Measurements from ENCODE around the gene PLPP1. TPM values are rescaled to one million over a fixed set of nuclear protein-coding genes. Genes with fewer than 3 reads are reported as not detected.
A peak's percentile ranks its signal among the peaks of the same experiment; 100 is the strongest.

The PLPP1 gene
- total RNA-seq, 1 donor from 2014 or later, result 17.4 TPM

DNA sequence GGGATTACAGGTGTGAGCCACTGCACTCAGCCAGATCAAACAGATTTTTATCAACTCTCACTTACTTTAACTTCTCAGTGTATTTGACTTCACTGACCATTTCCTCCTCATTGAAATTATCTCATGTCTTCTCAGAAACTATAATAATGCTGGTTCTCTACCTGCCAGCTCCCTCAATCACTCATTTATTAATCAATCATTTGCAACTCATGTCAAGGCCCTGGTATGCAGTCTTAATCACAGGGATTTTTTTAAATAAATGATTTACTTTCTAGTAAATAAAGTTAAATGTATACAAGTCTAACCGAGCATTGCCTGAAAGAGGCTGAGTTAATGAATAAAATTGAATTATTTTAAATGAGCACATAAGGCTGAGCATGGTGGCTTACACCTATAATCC is 63.3 kb downstream of the PLPP1 start:
- H3K9me3 Mint-ChIP-seq (ENCODE audit: unreplicated experiment), result no peaks in the 10 kb centered on the region
- TF ChIP-seq, protein P1, sequence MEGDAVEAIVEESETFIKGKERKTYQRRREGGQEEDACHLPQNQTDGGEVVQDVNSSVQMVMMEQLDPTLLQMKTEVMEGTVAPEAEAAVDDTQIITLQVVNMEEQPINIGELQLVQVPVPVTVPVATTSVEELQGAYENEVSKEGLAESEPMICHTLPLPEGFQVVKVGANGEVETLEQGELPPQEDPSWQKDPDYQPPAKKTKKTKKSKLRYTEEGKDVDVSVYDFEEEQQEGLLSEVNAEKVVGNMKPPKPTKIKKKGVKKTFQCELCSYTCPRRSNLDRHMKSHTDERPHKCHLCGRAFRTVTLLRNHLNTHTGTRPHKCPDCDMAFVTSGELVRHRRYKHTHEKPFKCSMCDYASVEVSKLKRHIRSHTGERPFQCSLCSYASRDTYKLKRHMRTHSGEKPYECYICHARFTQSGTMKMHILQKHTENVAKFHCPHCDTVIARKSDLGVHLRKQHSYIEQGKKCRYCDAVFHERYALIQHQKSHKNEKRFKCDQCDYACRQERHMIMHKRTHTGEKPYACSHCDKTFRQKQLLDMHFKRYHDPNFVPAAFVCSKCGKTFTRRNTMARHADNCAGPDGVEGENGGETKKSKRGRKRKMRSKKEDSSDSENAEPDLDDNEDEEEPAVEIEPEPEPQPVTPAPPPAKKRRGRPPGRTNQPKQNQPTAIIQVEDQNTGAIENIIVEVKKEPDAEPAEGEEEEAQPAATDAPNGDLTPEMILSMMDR (IDR thresholded peaks at IDR 0.05; ENCODE audit: partially characterized antibody, unreplicated experiment), result no peak
- DNase-seq, result no peak
- no peaks in the 10 kb centered on the region for H3K36me3 Mint-ChIP-seq (ENCODE audit: unreplicated experiment)
- no peaks in the 10 kb centered on the region for H3K27me3 Mint-ChIP-seq (ENCODE audit: unreplicated experiment)
- H3K27ac Mint-ChIP-seq (ENCODE audit: unreplicated experiment), result no peak overlapping the region
- no peak overlapping the region for H3K4me3 Mint-ChIP-seq (ENCODE audit: unreplicated experiment)
- H3K4me1 Mint-ChIP-seq (ENCODE audit: low read depth, unreplicated experiment), result peaks cover 7% of the 10 kb centered on the region

DNA sequence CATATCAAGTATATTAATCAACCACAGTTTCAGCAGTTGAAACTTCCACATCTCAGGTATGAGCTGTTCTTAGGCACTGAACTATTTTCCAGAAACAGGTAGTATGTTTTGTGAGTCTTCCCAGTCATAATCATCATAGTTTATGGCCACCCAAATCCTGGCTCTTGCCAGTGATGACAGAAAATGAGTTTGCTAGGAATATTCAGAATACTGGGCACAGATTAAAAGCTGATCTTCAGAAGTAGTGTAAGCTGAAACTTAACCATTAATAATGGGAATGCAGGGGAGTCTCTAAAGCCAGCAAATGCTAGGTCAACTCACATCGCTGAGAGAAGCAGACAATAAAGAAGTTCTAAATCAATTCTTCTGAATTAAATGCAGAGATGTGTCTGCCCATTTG is 64.5 kb downstream of the PLPP1 start:
- H3K36me3 Mint-ChIP-seq (ENCODE audit: unreplicated experiment), result no peaks in the 10 kb centered on the region
- no peaks in the 10 kb centered on the region for H3K4me1 Mint-ChIP-seq (ENCODE audit: low read depth, unreplicated experiment)
- H3K27ac Mint-ChIP-seq (ENCODE audit: unreplicated experiment), result no peak overlapping the region
- H3K27me3 Mint-ChIP-seq (ENCODE audit: unreplicated experiment), result no peaks in the 10 kb centered on the region
- H3K9me3 Mint-ChIP-seq (ENCODE audit: unreplicated experiment), result no peaks in the 10 kb centered on the region
- TF ChIP-seq, protein P1 (IDR thresholded peaks at IDR 0.05; ENCODE audit: partially characterized antibody, unreplicated experiment), result no peak
- H3K4me3 Mint-ChIP-seq (ENCODE audit: unreplicated experiment), result no peak overlapping the region
- DNase-seq, result no peak

DNA sequence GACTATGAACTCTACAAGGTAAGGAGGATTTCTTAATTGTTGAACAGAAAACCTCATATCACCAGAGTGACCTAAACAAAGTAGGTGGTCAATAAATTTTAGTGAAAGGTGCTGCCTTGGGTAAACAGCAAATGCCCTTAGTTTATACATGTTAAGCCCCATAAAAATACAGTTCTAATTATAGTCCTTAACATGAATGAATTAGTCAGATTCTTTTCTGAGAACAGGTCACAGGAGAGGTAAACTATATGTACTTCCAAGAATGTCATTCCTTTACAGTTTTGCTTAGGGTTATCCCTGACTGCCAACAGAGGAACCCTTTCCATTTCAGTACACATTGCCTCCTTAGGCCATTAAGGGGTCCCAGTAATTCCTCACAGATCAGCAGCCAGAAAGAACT is 64.9 kb downstream of the PLPP1 start:
- TF ChIP-seq, protein P1 (IDR thresholded peaks at IDR 0.05; ENCODE audit: partially characterized antibody, unreplicated experiment), result no peak
- no peak overlapping the region for H3K27ac Mint-ChIP-seq (ENCODE audit: unreplicated experiment)
- DNase-seq, result no peak
- no peaks in the 10 kb centered on the region for H3K4me1 Mint-ChIP-seq (ENCODE audit: low read depth, unreplicated experiment)
- no peaks in the 10 kb centered on the region for H3K27me3 Mint-ChIP-seq (ENCODE audit: unreplicated experiment)
- no peaks in the 10 kb centered on the region for H3K9me3 Mint-ChIP-seq (ENCODE audit: unreplicated experiment)
- H3K4me3 Mint-ChIP-seq (ENCODE audit: unreplicated experiment), result no peak overlapping the region
- no peaks in the 10 kb centered on the region for H3K36me3 Mint-ChIP-seq (ENCODE audit: unreplicated experiment)

DNA sequence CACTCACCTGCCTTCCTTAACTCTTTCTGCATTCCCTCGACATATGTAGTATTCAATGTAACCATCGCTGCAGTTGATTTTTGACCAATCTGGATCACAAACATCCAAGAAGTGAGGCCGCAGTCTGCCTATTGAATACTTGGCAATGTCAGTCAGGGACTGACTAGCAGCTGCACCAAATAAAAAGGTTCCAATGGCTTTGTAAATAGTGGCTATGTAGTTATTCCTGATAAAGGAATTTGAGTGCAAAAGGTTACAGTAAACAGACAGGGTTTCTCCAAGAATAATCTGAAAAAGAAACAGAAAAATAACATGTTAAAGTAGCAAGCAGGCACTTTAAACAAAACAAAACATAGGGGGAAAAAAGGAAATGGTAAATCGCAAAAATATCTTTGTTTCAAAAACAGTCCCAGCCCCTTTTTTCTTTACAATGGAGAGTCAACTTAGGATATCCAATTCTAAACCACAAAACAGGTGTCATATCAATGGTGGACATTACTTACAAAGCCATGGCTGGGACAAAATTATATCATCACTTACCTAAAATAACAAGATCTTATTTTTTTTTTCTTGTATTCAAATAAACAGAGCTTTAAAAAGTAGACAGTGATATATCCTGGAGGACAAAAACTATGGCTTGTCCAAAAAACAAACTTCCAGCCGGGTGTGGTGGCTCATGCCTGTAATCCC is 66.8 kb downstream of the PLPP1 start:
- Mint-ChIP-seq H3K36me3 (ENCODE audit: unreplicated experiment) (no peaks in the 10 kb centered on the region), H3K27me3 (ENCODE audit: unreplicated experiment) (peaks cover 2% of the 10 kb centered on the region), H3K27ac (ENCODE audit: unreplicated experiment) (peak overlapping the region; percentile 53), H3K9me3 (ENCODE audit: unreplicated experiment) (no peaks in the 10 kb centered on the region), H3K4me1 (ENCODE audit: low read depth, unreplicated experiment) (no peaks in the 10 kb centered on the region), H3K4me3 (ENCODE audit: unreplicated experiment) (peak overlapping the region; percentile 43)
- DNase-seq, result no peak
- TF ChIP-seq, protein P1 (IDR thresholded peaks at IDR 0.05; ENCODE audit: partially characterized antibody, unreplicated experiment), result no peak

DNA sequence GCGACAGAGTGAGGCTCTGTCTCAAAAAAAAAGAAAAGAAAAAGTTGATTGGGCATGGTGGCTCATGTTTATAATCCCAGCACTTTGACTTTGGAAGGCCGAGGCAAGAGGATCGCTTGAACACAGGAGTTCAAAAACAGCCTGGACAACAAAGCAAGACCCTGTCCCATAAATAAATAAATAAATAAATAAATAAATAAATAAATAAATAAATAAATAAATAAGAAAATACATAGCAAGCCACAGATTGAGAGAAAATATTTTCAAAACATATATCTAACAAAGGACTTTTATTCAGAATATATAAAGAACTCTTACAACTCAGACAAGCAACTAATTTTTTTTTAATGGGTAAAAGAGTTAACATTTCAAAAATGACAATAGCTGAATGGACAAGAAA is 71.2 kb downstream of the PLPP1 start:
- H3K4me3 Mint-ChIP-seq (ENCODE audit: unreplicated experiment), result no peak overlapping the region
- no peaks in the 10 kb centered on the region for H3K9me3 Mint-ChIP-seq (ENCODE audit: unreplicated experiment)
- H3K36me3 Mint-ChIP-seq (ENCODE audit: unreplicated experiment), result no peaks in the 10 kb centered on the region
- peaks cover 3% of the 10 kb centered on the region for H3K27me3 Mint-ChIP-seq (ENCODE audit: unreplicated experiment)
- no peak for DNase-seq
- H3K4me1 Mint-ChIP-seq (ENCODE audit: low read depth, unreplicated experiment), result no peaks in the 10 kb centered on the region
- TF ChIP-seq, protein P1 (IDR thresholded peaks at IDR 0.05; ENCODE audit: partially characterized antibody, unreplicated experiment), result no peak
- no peak overlapping the region for H3K27ac Mint-ChIP-seq (ENCODE audit: unreplicated experiment)

All from glutamatergic neuron (in vitro differentiated cells).